Gastroesophageal sphincter (tissue), 3 donors: ENCODE results near the gene OTULINL.

Experiments used
- CTCF ChIP-seq, 4 experiments: fragments of 200-600 bp in 2 of 4; fragments of 450-650 bp in 2 of 4; sonication (generic) in 1 of 4; IDR thresholded peaks; one replicate each; pipeline ENCODE4 v1.5.1; 2017 to 2019; ENCODE audit warnings: antibody characterized with exemption in 4 of 4, mild to moderate bottlenecking in 2 of 4, moderate library complexity in 2 of 4
- POLR2A ChIP-seq, 2 donors: fragments of 450-650 bp; IDR thresholded peaks; one replicate each; pipeline ENCODE4 v1.6.1; 2017; ENCODE audit warnings: antibody characterized with exemption in 2 of 2, mild to moderate bottlenecking in 2 of 2, moderate library complexity in 1 of 2

- TF ChIP-seq POLR2A (IDR thresholded peaks at IDR 0.05) (no peak), CTCF (IDR thresholded peaks at IDR 0.05) (no peak)
Observed at GRCh38 chr5:14603141-14603540, 21.5 kb downstream of the OTULINL start.
